T-helper 1 cell treated with Interleukin-12 subunit alpha and Interleukin-12 subunit beta and Interleukin-4 antibody, amounts not matched to agents 30 ng/mL and 1 ng/mL, for 36 hours (primary cell): Measurements from ENCODE around the gene LRRC61. TPM values are rescaled to one million over a fixed set of nuclear protein-coding genes. Genes with fewer than 3 reads are reported as not detected.

Source experiments
- intact Hi-C: fragments of 100-400 bp; cut with micrococcal nuclease; formaldehyde crosslinking; loops from one replicate; pipeline ENCODE4 v1.15.1; 2024
- total RNA-seq: library from RNA; stranded (reverse); gene quantifications from 2 replicates; pipeline ENCODE4 v1.2.3, GENCODE V29; 2022

LRRC61 gene
- total RNA-seq, 1 donor from 2014 or later: 40.2 TPM

DNA sequence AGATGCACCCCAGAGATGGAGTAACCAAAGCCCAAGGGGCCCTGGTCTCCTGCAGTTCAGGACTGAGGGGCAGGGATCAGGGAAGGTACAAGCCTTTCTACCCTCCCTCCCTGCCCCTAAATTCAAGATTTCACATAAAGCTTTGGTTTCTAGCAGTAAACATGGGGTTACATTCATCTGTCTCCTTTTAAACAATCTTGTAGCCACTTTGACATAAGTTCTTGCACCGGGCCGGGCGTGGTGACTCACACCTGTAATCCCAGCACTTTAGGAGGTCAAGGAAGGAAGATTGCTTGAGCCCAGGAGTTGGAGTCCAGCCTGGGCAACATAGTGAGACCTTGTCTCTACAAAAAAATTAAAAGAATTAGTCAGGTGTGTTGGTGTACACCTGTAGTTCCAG lies 4.2 kb downstream of the LRRC61 start:
- intact Hi-C loops: loop anchor here (10.0 kb wide), 2 partner anchors 613 to 1203 kb away; partner anchors contain the start of gene ZNF425

DNA sequence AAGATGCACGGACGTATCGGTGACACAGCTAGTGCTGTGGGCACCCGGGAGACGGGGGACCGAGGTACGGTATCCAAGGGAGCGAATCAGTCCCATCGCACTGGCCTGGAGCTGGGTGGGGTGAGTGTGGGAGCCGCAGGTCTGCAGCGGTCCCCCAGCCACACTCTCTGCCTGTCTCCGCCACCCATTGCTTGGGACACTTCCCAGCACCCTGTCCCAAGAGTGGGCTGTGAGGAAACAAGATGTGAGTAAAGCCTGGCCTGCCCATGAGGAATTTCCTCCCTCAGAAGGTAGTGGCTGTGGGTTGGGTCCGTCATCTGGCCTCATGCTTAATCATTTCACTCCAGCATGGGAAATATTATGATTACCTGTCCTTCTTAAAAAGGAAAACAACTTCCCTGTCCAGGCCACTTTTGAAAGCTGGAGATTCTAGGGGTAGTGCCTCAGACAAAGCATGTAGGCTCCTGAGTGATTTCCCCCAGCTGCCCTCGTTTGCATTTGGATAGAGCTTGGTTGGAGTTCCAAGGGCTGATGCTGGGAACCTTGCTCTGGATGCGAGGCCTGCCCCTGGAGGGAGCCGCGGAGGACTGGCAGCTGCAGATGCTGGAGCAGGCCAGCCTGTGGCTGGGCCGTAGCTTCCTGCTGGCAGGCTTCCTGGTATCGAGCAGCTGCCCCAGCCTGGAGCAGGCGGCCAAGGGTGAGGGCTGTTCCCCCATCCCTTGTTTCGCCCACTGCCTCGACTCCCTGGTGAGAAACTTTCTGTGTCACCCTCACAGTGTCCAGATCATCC lies 6.4 kb downstream of the LRRC61 start:
- intact Hi-C loops: loop anchor here (10.0 kb wide), 2 partner anchors 615 to 1205 kb away; partner anchors contain the start of gene ZNF425

DNA sequence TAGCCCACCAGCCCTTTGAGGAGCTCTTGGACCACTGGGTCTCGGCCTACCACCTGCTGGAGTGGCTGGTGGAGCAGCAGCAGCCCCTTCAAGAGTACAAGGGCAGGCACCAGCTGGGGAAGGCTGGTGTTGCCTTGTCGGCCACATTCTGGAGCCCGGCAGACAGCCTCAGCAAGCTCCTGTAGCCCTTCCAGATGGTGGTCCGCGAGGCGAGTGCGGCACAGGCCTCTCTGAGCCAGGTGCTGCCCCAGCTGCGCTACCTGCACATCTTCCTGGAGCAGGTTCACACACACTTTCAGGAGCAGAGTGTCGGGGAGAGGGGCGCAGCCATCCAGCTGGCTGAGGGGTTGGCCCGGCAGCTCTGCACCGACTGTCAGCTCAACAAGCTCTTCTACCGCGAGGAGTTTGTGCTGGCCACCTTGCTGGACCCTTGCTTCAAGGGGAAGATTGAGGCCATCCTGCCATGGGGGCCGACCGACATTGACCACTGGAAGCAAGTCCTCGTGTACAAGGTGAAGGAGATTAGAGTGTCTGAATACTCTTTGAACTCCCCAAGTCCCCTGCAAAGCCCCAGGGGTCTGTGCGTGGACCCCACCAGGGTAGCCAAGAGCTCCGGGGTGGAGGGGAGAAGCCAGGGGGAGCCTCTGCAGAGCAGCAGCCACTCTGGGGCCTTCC lies 7.2 kb downstream of the LRRC61 start:
- intact Hi-C loops: no loop called here

DNA sequence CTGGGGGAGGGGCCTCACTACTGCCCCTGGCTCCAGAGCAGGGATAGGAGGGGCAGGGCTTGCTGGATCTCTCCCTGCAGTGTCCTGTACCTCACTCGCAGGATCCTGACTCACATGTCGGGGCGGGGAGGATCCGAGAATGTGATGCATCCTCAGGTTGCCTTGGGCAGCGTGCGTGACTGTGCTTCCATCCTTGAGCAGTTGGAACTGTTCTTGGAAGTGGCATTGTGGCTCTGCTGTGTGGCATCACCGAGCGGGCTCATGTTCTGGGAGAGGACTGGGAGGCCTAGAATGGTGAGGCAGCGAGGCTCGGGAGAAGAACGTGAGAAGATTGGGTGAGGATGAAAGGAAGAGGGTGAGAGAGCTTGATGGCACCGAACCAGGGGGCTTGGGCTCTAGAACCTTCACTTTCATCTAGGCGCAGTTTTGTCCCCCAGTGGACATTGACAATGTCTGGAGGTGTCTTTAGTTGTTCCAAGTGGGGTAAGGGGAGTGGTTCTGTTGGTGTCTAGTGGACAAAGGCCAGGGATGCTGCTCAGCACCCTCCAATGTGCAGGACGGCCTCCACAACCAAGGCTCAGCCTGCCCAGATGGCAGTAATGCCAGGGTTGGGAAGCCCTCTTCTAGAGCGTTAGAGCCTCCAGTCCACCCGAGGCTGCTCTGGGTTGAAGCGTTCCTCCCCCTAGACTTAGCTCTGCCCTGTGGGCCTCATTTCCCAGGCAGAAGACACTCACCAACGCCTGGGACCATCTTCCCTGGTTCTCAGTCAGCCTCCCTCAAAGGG lies 9.9 kb downstream of the LRRC61 start:
- intact Hi-C loops: no loop called here

DNA sequence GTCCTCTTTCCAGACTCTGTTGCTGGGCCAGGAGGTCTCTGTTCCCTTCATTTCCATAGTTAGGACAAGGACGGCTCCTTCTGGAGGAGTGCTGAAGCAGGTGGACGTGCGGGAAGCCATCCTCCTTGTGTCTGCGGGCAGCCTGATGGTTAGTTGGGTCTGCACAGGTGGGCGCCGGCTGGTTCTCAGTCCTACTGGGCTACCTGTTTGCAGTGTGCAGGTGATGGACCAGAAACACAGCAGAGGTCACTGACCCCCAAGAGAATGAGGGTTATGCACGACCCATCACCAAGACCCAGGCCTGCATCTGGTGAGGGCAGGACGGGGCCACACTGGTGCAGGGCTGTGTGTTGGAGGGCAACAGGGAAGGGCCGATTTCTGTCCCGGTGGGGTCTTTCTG lies 10.5 kb downstream of the LRRC61 start:
- intact Hi-C loops: no loop called here

DNA sequence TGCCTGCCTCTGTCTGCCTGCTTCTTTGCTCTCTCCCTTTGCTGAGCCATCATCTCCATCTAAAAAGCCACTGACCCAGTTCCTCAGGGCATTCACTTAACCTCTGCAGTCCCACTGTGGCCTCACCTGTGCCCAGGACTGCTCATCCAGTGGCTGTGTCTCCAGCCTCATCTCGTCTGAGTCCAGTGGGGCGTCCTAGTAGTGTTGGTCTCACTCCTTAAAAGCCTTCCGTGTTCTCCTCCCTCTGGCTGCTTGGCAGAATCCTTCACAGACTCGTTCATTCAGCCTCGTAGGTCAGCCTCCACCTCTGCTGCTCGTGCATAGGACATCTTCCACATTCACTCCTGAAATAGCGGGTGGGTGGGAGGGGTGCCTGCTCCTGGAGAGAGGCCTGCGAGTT lies 11.0 kb downstream of the LRRC61 start:
- intact Hi-C loops: no loop called here

DNA sequence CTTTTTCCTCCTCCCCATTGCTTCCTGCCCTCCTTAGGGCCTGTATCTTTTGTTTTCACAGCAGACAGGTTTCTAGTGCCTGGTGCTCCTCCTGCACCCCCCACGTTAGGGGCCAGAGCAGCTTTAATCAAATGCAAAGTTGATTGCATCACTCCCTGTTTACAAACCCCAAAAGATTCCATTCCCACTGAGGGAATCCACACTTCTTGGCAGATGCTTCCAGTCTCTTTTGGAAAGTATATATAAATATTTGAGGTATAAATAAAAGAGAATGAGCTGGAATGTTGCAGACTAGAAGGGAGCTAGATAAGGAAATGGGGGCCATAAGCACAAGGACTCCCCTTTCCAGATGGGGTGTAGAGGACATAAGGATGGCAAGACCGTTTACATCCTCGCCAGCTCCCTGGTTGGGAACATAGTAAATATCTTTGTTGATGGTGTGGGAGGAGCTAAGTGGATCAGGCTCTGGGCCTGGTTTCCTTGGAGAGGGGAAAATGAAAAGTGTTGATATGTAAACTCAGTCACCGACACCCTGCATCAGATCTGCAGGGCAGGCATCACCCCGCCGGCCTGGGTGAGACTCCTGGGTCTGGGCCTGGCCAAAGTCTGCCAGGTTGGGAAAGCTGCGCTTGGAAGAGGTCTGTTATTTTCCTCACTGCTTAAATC lies 12.1 kb downstream of the LRRC61 start:
- intact Hi-C loops: no loop called here

DNA sequence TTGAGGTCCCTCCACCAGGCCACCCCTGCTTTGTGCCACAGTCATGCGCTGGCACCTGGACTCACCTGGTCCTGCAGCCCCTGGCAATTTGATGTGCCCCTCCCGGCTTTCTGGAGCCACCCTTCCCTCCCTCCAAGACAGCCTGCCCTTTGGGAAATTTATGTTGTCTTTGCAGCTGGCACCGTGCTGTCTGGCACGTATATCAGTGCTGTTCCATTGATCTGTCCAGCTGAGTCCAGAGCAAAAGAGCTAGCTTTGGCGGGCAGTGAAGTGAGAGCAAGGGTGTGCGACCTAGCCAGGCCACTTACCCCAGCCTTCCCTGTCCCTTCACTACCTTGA lies 12.6 kb downstream of the LRRC61 start:
- intact Hi-C loops: no loop called here

DNA sequence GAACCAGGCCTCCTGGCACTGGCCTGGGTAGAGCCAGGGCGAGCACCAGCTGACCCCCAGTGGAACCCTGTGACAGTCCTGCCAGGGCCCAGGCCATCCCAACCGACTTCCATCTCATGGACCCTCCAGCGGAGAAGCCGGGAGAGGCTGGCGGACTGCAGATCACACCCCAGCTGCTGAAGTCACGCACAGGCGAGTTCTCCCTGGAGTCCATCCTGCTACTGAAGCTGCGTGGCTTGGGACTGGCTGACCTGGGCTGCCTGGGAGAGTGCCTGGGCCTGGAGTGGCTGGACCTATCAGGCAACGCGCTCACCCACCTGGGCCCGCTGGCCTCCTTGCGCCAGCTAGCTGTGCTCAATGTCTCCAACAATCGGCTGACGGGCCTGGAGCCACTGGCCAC lies 13.6 kb downstream of the LRRC61 start:
- intact Hi-C loops: no loop called here

DNA sequence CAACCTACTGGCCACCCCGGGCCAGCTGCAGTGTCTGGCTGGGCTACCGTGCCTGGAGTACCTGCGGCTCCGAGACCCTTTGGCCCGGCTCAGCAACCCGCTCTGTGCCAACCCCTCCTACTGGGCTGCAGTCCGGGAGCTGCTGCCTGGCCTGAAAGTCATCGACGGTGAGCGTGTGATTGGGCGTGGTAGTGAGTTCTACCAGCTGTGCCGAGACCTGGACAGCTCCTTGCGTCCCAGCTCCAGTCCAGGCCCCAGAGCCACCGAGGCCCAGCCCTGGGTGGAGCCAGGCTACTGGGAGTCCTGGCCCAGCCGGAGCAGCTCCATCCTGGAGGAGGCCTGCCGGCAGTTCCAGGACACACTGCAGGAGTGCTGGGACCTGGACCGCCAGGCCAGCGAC lies 14.0 kb downstream of the LRRC61 start:
- intact Hi-C loops: no loop called here

DNA sequence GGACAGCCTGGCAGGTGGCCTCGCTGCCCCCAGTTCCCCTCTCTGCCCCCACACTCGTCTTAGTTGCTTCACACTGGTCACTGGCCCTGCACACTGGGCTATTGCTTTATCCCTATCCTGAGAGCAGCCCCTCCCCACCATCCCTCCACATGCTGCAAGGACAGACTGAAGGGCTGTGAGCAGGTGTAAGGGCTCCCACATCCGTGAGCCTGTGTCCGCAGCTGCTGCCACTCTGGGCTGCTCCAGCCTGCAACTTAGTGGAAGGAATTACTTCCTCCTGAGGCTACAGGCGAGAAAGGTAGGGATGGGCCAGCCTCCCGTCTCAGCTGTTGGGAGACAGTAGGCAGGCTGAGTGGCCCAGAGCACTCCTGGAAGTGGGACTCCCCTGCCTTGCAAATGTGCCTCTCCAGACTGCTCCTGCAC lies 14.5 kb downstream of the LRRC61 start:
- intact Hi-C loops: no loop called here

DNA sequence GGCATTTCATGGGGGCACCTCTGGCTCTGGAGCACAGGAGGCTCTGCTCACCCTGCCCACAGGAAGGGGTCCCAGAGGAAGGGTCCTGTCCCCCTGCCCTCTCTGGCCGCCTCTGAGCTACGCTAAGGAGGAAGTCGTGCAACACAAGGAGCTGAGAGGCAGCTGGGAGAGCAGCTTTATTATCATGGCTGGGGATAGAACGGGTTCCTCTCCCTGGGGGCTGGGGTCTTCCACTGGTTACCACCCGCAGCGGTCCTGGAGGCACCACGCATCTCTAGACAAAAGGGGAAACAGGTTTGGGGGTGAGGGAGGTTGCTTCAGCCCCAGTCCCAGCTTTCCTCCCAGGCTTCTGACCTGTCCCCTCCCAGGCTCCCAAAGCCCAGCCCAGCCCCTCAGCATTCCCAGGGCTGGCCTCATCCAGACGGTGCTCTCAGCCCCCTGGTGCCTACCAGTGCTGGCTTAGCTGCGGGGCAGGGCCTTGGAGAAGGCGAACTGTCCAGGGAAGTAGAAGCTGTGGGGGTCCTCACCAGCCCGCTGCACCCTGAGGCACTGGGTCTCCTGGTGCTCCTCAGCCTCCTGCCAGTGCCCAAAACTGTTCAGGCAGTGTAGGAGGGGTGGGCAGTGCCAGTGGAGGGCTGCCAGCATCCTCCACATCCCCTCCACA lies 15.1 kb downstream of the LRRC61 start:
- intact Hi-C loops: no loop called here

DNA sequence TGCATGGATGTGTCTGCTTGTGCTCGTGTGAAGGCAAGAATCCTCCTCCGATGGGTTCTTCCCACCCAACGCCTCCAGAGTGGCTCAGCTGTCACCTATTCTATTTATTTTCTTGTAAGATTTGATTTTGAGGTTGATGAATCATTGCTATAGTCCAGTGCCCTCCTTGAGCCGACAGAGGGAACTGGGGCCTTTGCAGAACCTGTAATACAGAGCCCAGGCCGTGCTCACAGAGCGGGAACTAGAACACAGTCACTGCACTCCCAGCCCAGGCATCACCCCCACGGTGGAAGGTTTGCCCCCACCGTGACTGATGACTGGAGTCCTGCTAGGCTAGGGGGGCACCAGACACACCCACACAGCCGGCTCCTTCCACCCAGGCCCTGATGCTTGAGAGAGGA lies 16.3 kb downstream of the LRRC61 start:
- intact Hi-C loops: no loop called here

DNA sequence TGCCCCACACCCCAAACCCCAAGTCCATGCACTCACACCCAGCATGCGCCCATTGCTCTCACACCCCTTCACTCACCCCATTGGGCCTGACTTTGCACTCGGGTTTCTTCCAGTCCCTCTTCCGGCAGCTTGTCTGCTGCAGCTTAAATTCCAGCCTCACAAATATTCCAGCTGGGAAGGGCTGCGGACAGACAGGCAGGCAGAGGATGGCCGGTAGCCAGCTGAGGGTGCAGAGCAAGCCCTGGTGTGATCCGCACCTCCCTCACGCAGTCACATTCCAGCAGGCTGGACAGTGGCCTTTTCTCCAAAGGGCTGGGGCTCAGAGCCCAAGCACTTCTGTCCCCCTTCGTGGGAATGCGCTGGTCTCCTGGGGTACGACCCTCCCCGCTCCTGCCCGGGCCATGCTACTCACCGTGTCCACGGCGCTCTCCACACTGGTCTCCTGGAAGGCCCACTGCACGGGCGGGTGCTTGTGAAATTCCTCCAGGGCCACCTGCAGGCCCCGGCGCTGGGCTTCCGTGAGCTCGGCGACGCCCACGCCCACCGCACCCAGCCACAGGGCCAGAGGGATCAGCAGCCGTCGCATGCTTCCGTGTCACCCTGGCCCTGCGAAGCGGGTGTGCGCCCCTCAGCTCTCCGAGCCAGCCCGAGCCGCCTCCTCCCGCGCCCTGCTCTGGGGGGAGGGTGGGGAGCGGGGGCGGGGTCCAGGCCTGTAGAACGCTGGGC lies 17.0 kb downstream of the LRRC61 start:
- intact Hi-C loops: no loop called here

DNA sequence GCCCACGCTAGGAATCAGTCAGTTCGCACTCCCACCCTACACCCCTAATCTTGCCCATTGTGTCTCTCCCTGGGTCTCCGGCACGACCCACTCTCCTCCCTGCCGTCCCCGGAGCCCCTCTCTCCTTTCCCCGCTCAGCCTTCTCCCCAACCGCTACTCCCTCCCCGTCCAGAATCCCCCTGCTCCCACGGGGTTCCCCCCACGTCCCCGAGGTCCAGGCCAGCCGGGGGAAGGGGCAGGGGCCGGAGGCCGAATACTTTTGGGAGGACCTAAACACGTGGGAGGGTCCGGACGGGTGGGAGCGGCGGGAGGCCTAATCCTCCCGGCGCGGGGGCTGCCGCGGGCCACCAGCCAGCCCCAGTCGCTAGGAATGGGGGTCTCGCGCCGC lies 17.7 kb downstream of the LRRC61 start:
- intact Hi-C loops: no loop called here

DNA sequence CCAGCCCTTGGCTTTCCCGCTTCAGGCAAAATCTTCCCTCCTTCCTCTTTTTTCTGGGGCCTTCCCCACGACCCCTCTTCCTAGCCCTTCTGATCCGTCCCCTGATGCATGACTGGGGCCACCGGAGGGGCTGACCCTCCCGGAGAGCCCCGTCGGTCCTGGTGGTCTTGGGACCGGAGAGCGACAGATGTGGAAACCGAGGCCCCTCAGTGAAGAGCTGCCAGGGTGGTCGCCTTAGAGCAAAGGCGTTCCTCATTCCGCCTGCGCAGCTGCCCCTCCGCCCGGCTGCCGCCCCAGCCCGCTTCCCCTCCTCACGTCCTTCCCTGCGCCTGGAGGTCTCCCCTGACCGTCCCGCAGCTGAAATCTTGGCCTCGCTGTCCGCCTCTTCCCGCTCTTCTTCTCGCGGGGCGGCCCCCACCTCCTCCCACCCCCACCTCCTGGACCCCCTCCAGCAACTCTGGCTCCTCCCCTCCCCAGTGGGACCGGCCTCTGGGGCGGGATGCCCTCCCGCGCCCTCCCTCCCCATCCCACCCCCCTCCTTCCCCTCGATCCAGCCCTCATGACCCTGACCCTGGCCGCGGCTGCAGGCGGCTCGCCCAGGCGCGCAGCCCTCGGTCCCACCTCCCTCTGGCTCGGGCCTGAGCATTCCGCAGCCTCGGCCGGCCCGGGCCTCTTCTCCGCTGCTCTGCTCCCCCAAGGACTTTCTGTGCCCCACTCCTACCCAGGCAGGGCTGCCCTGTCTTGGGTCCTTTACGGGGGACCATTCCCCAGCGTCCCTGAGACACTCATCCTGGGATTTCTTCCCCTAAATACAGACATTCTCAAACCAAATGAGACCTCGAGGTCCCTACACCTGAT lies 18.3 kb downstream of the LRRC61 start, which contains the start of gene RARRES2:
Gene RARRES2, minus strand, starts transcription at position 367 of the 858 bp plus-strand sequence. CDS start 1,020 bp downstream, outside the sequence.
- intact Hi-C loops: no loop called here

DNA sequence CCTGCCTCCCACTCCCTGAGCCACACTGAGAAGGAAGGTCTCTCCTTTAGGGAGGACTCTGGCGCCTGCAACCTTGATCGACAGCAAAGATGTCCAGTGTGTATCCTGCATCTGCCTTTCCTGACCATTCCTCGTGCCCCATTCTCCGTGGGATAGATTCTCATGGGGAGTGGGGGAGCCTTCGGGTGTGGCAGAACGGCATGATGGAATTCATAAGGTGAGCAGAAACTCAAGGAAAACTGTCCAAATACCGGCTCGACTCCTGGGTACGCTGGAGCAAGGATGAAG lies 18.9 kb downstream of the LRRC61 start:
- intact Hi-C loops: no loop called here

DNA sequence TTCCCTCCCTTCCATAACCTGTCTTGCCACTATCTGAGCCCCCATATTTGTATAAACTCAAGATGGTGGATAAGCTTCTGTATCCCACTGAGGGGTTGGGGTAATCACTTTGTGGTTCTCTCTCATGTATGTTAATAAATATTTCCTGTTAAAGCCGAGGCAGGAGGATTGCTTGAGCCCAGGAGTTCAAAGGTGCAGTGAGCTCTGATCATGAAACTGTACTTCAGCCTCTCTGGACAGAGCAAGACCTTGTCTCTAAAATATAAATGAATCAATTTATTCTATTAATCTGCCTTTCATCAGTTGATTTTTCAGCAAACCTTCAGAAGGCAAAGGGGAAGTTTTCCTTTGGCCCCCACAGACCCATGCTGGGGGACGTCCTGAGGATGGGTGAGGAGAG lies 20.1 kb downstream of the LRRC61 start:
- intact Hi-C loops: no loop called here

DNA sequence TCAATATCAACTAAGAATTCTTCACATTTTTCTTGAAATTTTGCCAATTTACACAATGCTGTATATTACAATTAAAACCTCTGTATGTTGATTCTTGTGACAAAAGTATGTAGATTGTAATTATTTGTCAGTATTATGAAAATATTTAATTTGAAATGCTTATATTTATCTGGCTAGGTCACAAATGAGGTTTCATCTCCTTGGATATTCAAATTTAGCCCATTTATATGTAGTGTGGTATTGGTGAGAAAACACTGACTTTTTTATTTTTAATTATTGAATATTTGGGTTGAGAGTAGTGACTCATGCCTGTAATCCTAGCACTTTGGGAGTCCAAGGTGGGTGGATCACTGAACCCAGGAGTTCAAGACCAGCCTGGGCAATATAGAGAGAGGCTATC lies 21.1 kb downstream of the LRRC61 start:
- intact Hi-C loops: no loop called here

DNA sequence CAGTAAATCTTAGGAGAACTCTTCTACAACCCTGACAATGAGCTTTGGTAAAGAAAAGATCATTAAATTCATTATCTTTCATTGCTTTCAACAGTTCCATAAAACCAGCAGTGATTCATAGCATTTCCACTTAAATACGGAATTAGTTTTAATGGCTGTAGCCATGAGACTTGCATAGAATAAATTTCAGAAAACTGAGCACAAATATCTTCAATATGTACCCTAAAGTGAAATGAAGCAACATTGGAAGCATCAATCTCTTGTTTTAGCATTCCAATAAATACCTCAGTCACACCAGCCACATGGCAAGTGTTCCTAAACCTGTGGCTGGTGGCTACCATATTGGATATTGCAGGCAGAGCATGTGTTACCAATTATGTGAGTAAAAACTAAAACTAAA lies 21.9 kb downstream of the LRRC61 start:
- intact Hi-C loops: no loop called here
